ENCODE data around the gene SYTL3.
"Not testable (repeated sequence)": the region's sequence is repeated elsewhere in the genome, so short reads cannot be mapped to it uniquely, and the experiment has no call there.

SYTL3 gene

GRCh38 chr6:158610319-158610968 is 39.4 kb upstream of the SYTL3 start:
- FAIRE-seq: no peak
- no peak for DNase-seq (ENCODE audit: insufficient read length, low spot score)
- TF ChIP-seq SPI1 (IDR thresholded peaks at IDR 0.05; ENCODE audit: low read depth, low read length) (no peak), TAF1 (IDR thresholded peaks at IDR 0.05; ENCODE audit: low read depth, low read length) (no peak), POLR2AphosphoS5 (IDR thresholded peaks at IDR 0.05; ENCODE audit: low read depth, low read length) (no peak), POU2F2 (IDR thresholded peaks at IDR 0.05; ENCODE audit: low read depth, low read length) (no peak), PAX5 (IDR thresholded peaks at IDR 0.05; ENCODE audit: insufficient read depth, low read length, severe bottlenecking) (no peak), POLR2A (IDR thresholded peaks at IDR 0.05; ENCODE audit: low read depth, low read length) (no peak)

- no peak for DNase-seq (ENCODE audit: insufficient read length, low spot score)
- no peak for FAIRE-seq
- TF ChIP-seq POLR2A (IDR thresholded peaks at IDR 0.05; ENCODE audit: low read depth, low read length) (no peak), PAX5 (IDR thresholded peaks at IDR 0.05; ENCODE audit: insufficient read depth, low read length, severe bottlenecking) (no peak), TAF1 (IDR thresholded peaks at IDR 0.05; ENCODE audit: low read depth, low read length) (no peak), SPI1 (IDR thresholded peaks at IDR 0.05; ENCODE audit: low read depth, low read length) (no peak), POU2F2 (IDR thresholded peaks at IDR 0.05; ENCODE audit: low read depth, low read length) (no peak), POLR2AphosphoS5 (IDR thresholded peaks at IDR 0.05; ENCODE audit: low read depth, low read length) (no peak)
Measured at GRCh38 chr6:158611039-158611438, 38.8 kb upstream of the SYTL3 start.

- FAIRE-seq (no peak), DNase-seq (ENCODE audit: insufficient read length, low spot score) (no peak)
- TF ChIP-seq POLR2AphosphoS5 (IDR thresholded peaks at IDR 0.05; ENCODE audit: low read depth, low read length) (no peak), SPI1 (IDR thresholded peaks at IDR 0.05; ENCODE audit: low read depth, low read length) (no peak), POU2F2 (IDR thresholded peaks at IDR 0.05; ENCODE audit: low read depth, low read length) (no peak), PAX5 (IDR thresholded peaks at IDR 0.05; ENCODE audit: insufficient read depth, low read length, severe bottlenecking) (no peak), TAF1 (IDR thresholded peaks at IDR 0.05; ENCODE audit: low read depth, low read length) (no peak), POLR2A (IDR thresholded peaks at IDR 0.05; ENCODE audit: low read depth, low read length) (no peak)
Measured at GRCh38 chr6:158611541-158612370, 38.1 kb upstream of the SYTL3 start.

GRCh38 chr6:158614606-158615005 is 35.2 kb upstream of the SYTL3 start:
- FAIRE-seq; DNase-seq (ENCODE audit: insufficient read length, low spot score): not testable (repeated sequence)

- not testable (repeated sequence) for DNase-seq (ENCODE audit: insufficient read length, low spot score); FAIRE-seq
Measured at GRCh38 chr6:158618289-158618688, 31.6 kb upstream of the SYTL3 start.

- DNase-seq (ENCODE audit: insufficient read length, low spot score) (no peak), FAIRE-seq (no peak)
Measured at GRCh38 chr6:158619922-158620801, 29.7 kb upstream of the SYTL3 start.

GRCh38 chr6:158620963-158621693 is 28.7 kb upstream of the SYTL3 start:
- DNase-seq (ENCODE audit: insufficient read length, low spot score) (no peak), FAIRE-seq (no peak)
- TF ChIP-seq TAF1 (IDR thresholded peaks at IDR 0.05; ENCODE audit: low read depth, low read length): no peak
- no peak for TF ChIP-seq SPI1 (IDR thresholded peaks at IDR 0.05; ENCODE audit: low read depth, low read length)
- no peak for TF ChIP-seq POLR2A (IDR thresholded peaks at IDR 0.05; ENCODE audit: low read depth, low read length)
- no peak for TF ChIP-seq POLR2AphosphoS5 (IDR thresholded peaks at IDR 0.05; ENCODE audit: low read depth, low read length)

More at GRCh38 chr6:158619922-158620801, 29.7 kb upstream of the SYTL3 start:
- TF ChIP-seq PAX5 (IDR thresholded peaks at IDR 0.05; ENCODE audit: insufficient read depth, low read length, severe bottlenecking) (no peak), POLR2A (IDR thresholded peaks at IDR 0.05; ENCODE audit: low read depth, low read length) (no peak), POLR2AphosphoS5 (IDR thresholded peaks at IDR 0.05; ENCODE audit: low read depth, low read length) (no peak), TAF1 (IDR thresholded peaks at IDR 0.05; ENCODE audit: low read depth, low read length) (no peak), POU2F2 (IDR thresholded peaks at IDR 0.05; ENCODE audit: low read depth, low read length) (no peak), SPI1 (IDR thresholded peaks at IDR 0.05; ENCODE audit: low read depth, low read length) (no peak)

- FAIRE-seq: peak; percentile 9
- TF ChIP-seq SPI1 (IDR thresholded peaks at IDR 0.05; ENCODE audit: low read depth, low read length) (no peak), POLR2A (IDR thresholded peaks at IDR 0.05; ENCODE audit: low read depth, low read length) (no peak), TAF1 (IDR thresholded peaks at IDR 0.05; ENCODE audit: low read depth, low read length) (no peak), POU2F2 (IDR thresholded peaks at IDR 0.05; ENCODE audit: low read depth, low read length) (no peak), POLR2AphosphoS5 (IDR thresholded peaks at IDR 0.05; ENCODE audit: low read depth, low read length) (no peak), PAX5 (IDR thresholded peaks at IDR 0.05; ENCODE audit: insufficient read depth, low read length, severe bottlenecking) (no peak)
- DNase-seq (ENCODE audit: insufficient read length, low spot score): no peak
Measured at GRCh38 chr6:158621694-158622544, 27.9 kb upstream of the SYTL3 start.
